Epithelial cell of proximal tubule (primary cell): ENCODE measurements around the gene ICE2. TPM values are rescaled to one million over a fixed set of nuclear protein-coding genes. Genes with fewer than 3 reads are reported as not detected.

Source experiments
- DNase-seq: peaks from one replicate; pipeline ENCODE4 v3.0.0-alpha.2; 2011; ENCODE audit warnings: low read depth
- H3K4me3 ChIP-seq: 2 replicates; pipeline ENCODE4 v1.5.1; 2011; ENCODE audit warnings: low read depth, mild to moderate bottlenecking, low read length
- CTCF ChIP-seq: conservative IDR thresholded peaks from 2 replicates; pipeline ENCODE4 v1.5.1; 2012; ENCODE audit warnings: low read depth, mild to moderate bottlenecking, low read length
- total RNA-seq: library from RNA; depleted of rRNA; stranded (reverse); fragments of >200 nt; gene quantifications from 2 replicates; pipeline ENCODE4 v1.2.3, GENCODE V29; 2015

The ICE2 gene
- total RNA-seq, 1 donor from 2014 or later: 10.6 TPM

DNA sequence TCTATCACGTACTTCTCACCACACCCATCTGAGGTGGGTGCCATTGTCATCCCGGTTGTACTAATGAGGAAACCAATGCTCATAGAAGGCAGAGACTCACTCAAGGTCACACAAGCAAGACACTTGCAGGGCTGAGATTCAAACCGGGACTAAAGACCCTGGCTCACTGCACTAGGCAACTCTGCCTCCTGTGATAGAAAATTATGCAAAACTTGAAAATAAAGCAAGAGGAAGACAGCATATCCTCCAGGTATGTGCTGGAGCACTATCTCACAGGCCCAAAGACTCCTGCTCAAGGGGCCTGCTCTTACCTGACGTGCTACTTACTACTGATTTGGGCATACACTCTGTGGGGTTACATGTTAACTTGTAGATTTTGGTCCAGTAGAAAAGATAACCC is 106.7 kb downstream of the ICE2 start:
- DNase-seq: no peak
- no peak for TF ChIP-seq CTCF
- H3K4me3 ChIP-seq: no peak overlapping the region

DNA sequence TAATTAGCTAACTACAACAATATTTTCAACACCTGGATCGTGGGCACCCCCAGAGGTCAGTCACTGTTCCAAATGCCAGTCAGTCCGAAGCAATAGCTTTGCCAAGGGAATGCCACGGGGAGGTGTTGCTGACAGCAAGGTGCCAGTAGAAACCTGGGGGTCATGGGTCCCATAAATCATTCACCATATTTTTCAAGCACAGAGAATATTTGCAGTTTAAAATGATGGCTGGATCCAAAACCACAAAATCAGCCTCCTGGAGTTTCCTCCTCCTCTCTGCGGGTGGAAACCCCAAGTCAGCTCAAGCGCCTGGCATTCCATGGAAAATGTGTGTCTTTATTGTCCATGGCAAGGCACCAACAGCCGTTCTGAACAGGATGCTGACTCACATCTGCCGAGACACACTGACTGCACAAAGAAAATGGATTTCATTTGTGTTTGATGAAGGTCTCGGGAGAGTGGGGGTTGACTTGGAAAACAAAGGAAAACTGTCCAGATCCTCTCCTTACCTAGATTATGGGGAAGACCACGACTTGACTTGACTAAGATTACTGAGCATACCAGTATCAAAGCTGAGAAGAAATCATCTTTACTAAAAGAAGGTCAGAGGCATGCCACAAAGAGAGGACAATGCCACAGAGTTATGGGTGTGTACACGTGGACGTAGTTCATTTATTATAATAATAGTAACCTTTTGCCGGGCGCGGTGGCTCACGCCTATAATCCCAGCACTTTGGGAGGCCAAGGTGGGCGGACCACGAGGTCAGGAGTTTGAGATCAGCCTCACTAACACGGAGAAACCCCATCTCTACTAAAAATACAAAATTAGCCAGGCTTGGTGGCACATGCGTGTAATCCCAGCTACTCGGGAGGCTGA is 107.5 kb downstream of the ICE2 start:
- DNase-seq: peak; percentile 93
- no peak overlapping the region for H3K4me3 ChIP-seq
- TF ChIP-seq CTCF: peak; percentile 33

DNA sequence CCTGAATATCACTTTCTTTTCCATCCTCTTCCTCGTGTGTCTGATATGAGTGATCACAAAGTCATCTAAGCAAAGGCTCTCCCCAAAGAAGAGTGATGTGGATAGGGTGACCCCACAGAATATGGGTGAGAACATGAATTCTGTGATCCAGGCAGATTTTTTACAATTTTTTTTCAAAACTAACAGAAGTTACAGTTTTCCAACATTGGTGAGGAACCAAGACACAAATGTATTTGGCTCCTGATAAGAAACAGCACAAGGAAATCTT is 108.1 kb downstream of the ICE2 start:
- no peak for TF ChIP-seq CTCF
- no peak overlapping the region for H3K4me3 ChIP-seq
- no peak for DNase-seq

GRCh38 chr15:60370105-60370868 is 108.7 kb downstream of the ICE2 start:
- H3K4me3 ChIP-seq: no peak overlapping the region
- TF ChIP-seq CTCF: no peak
- DNase-seq: no peak

- TF ChIP-seq CTCF: no peak
- DNase-seq: no peak
- no peak overlapping the region for H3K4me3 ChIP-seq
Observed at GRCh38 chr15:60369696-60370095, 109.2 kb downstream of the ICE2 start.

Other genes starting within 250 kb of the ICE2 start
- gene ANXA2, start 81.2 kb downstream of the ICE2 start, total RNA-seq: 2,958 and 3,295 TPM in 2 replicates